HepG2 (cell line): ENCODE data around the gene NOXO1. TPM values are rescaled to one million over a fixed set of nuclear protein-coding genes. Genes with fewer than 3 reads are reported as not detected.

ENCODE experiments used
- ASH2L ChIP-seq: fragments of 300-600, 200-600 bp; sonication (generic); IDR thresholded peaks from 2 replicates; pipeline ENCODE4 v1.7.0; 2017; ENCODE audit warnings: low read depth, mild to moderate bottlenecking, moderate library complexity, mixed read lengths, low read length; ENCODE audit not compliant: insufficient read length
- DZIP1 ChIP-seq: sonication (generic); formaldehyde crosslinking; IDR thresholded peaks from 2 replicates; pipeline ENCODE4 v1.5.0; 2020; ENCODE audit warnings: mild to moderate bottlenecking, missing genetic modification reagents
- E2F5 ChIP-seq: sonication (generic); formaldehyde crosslinking; conservative IDR thresholded peaks from 2 replicates; pipeline ENCODE4 v1.4.0; 2020; ENCODE audit warnings: missing genetic modification reagents
- IKZF1 ChIP-seq: fragments of 450-650 bp; IDR thresholded peaks from 2 replicates; pipeline ENCODE4 v1.7.1; 2016
- ISX ChIP-seq: sonication (generic); formaldehyde crosslinking; conservative IDR thresholded peaks from 2 replicates; pipeline ENCODE4 v1.5.0; 2020; ENCODE audit warnings: missing genetic modification reagents
- NFAT5 ChIP-seq: sonication (generic); formaldehyde crosslinking; IDR thresholded peaks from 2 replicates; pipeline ENCODE4 v1.4.0; 2020; ENCODE audit warnings: missing genetic modification reagents
- SALL1 ChIP-seq: sonication (generic); formaldehyde crosslinking; IDR thresholded peaks from 2 replicates; pipeline ENCODE4 v1.8.0; 2022; ENCODE audit warnings: mild to moderate bottlenecking, missing genetic modification reagents
- SMARCC2 ChIP-seq: fragments of 450-650 bp; IDR thresholded peaks from 2 replicates; pipeline ENCODE4 v1.6.1; 2017; ENCODE audit warnings: antibody characterized with exemption, mild to moderate bottlenecking
- TRIM22 ChIP-seq: fragments of 450-650 bp; IDR thresholded peaks from 2 replicates; pipeline ENCODE4 v1.6.1; 2017
- ZNF20 ChIP-seq: sonication (generic); formaldehyde crosslinking; IDR thresholded peaks from 2 replicates; pipeline ENCODE4 v1.4.0; 2020; ENCODE audit warnings: mild to moderate bottlenecking, moderate library complexity, missing genetic modification reagents
- ZNF33A ChIP-seq: sonication (generic); formaldehyde crosslinking; IDR thresholded peaks from 2 replicates; pipeline ENCODE4 v1.5.1; 2020; ENCODE audit warnings: missing genetic modification reagents, mild to moderate bottlenecking, moderate library complexity, borderline replicate concordance
- ZNF589 ChIP-seq: sonication (generic); formaldehyde crosslinking; conservative IDR thresholded peaks from 2 replicates; pipeline ENCODE4 v1.8.0; 2022; ENCODE audit warnings: mild to moderate bottlenecking, moderate library complexity, missing genetic modification reagents
- polyA plus RNA-seq, 8 experiments: library from polyadenylated mRNA; depleted of rRNA in 3 of 8; stranded (reverse) in 7 of 8; unstranded in 1 of 8; fragments of >200 nt; fragmentation: Illumina TruSeq in 4 of 8; extraction: Trizol in 4 of 8; gene quantifications; 2 replicates each; pipeline versions ENCODE4 v1.2.1 to v1.2.3, GENCODE V29; 2011 to 2016; ENCODE audit warnings: low read depth in 4 of 8, missing spikeins in 1 of 8, mixed read lengths in 1 of 8; ENCODE audit not compliant: insufficient read depth in 1 of 8
- total RNA-seq, 5 experiments: library from RNA; depleted of rRNA; stranded (reverse); fragments of >200 nt; fragmentation: Illumina TruSeq; extraction: Trizol; gene quantifications; 2 replicates each; pipeline ENCODE4 v1.2.3, GENCODE V29; 2016; ENCODE audit warnings: low read depth in 1 of 5
- TF ChIP-seq, protein P1 (sequence below): sonication (generic); formaldehyde crosslinking; IDR thresholded peaks from 2 replicates; pipeline ENCODE4 v1.5.0; 2020; ENCODE audit warnings: mild to moderate bottlenecking, missing genetic modification reagents, borderline replicate concordance

Gene NOXO1
- total and polyA plus RNA-seq, 2 of the 13 experiments (the other 11 are each of a cell fraction or from before 2014, with no cell fraction given): 0.69 to 1.4 TPM

GRCh38 chr16:2023092-2024031, 42.1 kb upstream of the NOXO1 start (continued):
- TF ChIP-seq ISX (CRISPR knock-in tag) (no peak), NFAT5 (no peak), SALL1 (CRISPR knock-in tag) (peak; percentile 55), ZNF589 (CRISPR knock-in tag) (no peak), SMARCC2 (no peak), E2F5 (CRISPR knock-in tag) (no peak), DZIP1 (0 out of 2 replicates have a peak, but pooled peaks have one; percentile 90), ZNF20 (CRISPR knock-in tag) (no peak), TRIM22 (no peak), ASH2L (no peak), IKZF1 (no peak), ZNF33A (CRISPR knock-in tag) (no peak)
- TF ChIP-seq, protein P1, sequence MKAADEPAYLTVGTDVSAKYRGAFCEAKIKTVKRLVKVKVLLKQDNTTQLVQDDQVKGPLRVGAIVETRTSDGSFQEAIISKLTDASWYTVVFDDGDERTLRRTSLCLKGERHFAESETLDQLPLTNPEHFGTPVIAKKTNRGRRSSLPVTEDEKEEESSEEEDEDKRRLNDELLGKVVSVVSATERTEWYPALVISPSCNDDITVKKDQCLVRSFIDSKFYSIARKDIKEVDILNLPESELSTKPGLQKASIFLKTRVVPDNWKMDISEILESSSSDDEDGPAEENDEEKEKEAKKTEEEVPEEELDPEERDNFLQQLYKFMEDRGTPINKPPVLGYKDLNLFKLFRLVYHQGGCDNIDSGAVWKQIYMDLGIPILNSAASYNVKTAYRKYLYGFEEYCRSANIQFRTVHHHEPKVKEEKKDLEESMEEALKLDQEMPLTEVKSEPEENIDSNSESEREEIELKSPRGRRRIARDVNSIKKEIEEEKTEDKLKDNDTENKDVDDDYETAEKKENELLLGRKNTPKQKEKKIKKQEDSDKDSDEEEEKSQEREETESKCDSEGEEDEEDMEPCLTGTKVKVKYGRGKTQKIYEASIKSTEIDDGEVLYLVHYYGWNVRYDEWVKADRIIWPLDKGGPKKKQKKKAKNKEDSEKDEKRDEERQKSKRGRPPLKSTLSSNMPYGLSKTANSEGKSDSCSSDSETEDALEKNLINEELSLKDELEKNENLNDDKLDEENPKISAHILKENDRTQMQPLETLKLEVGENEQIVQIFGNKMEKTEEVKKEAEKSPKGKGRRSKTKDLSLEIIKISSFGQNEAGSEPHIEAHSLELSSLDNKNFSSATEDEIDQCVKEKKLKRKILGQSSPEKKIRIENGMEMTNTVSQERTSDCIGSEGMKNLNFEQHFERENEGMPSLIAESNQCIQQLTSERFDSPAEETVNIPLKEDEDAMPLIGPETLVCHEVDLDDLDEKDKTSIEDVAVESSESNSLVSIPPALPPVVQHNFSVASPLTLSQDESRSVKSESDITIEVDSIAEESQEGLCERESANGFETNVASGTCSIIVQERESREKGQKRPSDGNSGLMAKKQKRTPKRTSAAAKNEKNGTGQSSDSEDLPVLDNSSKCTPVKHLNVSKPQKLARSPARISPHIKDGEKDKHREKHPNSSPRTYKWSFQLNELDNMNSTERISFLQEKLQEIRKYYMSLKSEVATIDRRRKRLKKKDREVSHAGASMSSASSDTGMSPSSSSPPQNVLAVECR (CRISPR knock-in tag): peak; percentile 53; the same call in 1 of the 2 replicates
